Effector memory CD8-positive, alpha-beta T cell (primary cell): ENCODE results near the gene DLGAP4.
A peak's percentile ranks its signal among the peaks of the same experiment; 100 is the strongest.
"Not testable (repeated sequence)": the region's sequence is repeated elsewhere in the genome, so short reads cannot be mapped to it uniquely, and the experiment has no call there.

Source experiments
- ATAC-seq: fragments of 150-1000 bp; cut with Tn5 transposase; replicated peaks from 2 replicates; pipeline ENCODE4 v1.10.0; 2021; ENCODE audit warnings: mild to moderate bottlenecking, moderate library complexity
- DNase-seq, 3 experiments: peaks; one replicate each; pipeline ENCODE4 v3.0.0; 2021
- H3K27ac Mint-ChIP-seq, 2 donors: one replicate each; pipeline ENCODE4 v1.8.0; 2022; ENCODE audit warnings: mild to moderate bottlenecking in 2 of 2, mixed read lengths in 2 of 2, moderate library complexity in 2 of 2
- H3K27me3 Mint-ChIP-seq, 2 donors: one replicate each; pipeline ENCODE4 v1.8.0; 2022; ENCODE audit warnings: mixed read lengths in 2 of 2
- H3K36me3 Mint-ChIP-seq: one replicate; pipeline ENCODE4 v1.8.0; 2022; ENCODE audit warnings: mild to moderate bottlenecking, moderate library complexity, mixed read lengths; ENCODE audit not compliant: insufficient read depth
- H3K4me1 Mint-ChIP-seq, 2 donors: one replicate each; pipeline ENCODE4 v1.8.0; 2022; ENCODE audit warnings: low read depth in 2 of 2, mixed read lengths in 2 of 2
- H3K4me3 Mint-ChIP-seq, 2 donors: one replicate each; pipeline ENCODE4 v1.8.0; 2022; ENCODE audit warnings: mild to moderate bottlenecking in 2 of 2, mixed read lengths in 2 of 2, moderate library complexity in 2 of 2
- H3K9me3 Mint-ChIP-seq, 2 donors: one replicate each; pipeline ENCODE4 v1.8.0; 2022; ENCODE audit warnings: mixed read lengths in 2 of 2

DLGAP4 gene

DNA sequence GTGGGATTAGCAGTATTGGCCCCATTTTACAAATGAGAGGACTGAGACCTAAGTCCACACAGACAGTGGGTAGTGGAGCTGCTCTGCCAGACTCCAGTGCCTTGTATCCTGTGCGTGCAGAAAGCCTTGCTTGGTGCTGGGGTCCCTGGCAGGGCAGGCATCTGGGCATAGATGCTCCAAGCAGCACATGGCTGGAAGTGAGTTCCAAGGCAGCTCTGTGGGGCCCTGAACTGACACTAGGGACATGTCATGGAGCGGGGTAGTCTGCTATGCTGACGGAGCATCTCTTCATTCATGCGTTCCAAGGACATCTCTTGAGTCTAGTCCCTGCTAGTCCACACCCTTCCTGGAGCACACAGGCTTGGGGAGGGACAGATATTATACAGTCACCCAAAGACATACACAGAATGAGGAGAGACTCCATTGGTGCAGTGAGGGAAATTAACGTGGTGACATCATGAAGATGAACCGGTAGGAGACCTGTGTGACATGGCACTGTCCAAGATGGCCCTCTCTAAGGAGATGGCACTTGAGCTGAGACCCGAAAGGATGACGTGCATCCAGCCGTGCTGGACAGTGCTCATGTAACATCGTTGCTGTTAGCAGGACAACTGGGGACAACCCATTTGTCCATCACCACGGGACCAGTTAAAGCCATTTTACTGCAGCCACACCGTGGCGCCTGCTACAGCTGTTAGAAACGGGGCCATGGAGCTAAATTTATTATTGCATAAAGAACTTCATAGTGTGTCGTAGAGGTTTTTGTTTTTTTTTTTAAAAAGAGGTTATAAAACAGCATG, 65.1 kb downstream of the DLGAP4 start:
- no peaks in the 10 kb centered on the region for H3K36me3 Mint-ChIP-seq
- no peak overlapping the region for H3K4me3 Mint-ChIP-seq
- no peak overlapping the region for H3K27ac Mint-ChIP-seq
- H3K27me3 Mint-ChIP-seq, result peaks cover 15 to 55% of the 10 kb centered on the region in 2 donors
- ATAC-seq, result no peak
- no peaks in the 10 kb centered on the region for H3K4me1 Mint-ChIP-seq
- H3K9me3 Mint-ChIP-seq, result no peaks in the 10 kb centered on the region
- no peak for DNase-seq

DNA sequence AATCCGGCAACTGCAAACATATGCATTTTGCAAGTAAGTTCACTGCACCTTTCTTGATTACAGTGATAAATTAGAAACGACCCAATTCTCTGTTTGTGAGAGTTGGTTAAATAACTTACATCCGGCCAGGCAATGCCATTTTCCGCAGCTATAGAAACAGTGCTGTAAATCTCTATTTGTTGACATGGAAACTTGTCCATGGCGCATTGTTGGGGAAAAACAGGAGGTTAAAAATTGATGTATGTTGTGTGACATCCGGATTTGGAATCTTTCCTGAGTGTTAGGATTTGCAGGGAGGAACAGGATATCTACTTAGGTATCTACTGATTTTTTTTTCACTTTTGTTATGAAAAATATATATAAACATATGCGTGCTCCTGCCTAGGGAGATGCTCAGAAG, 66.5 kb downstream of the DLGAP4 start:
- Mint-ChIP-seq H3K9me3 (no peaks in the 10 kb centered on the region), H3K27ac (no peak overlapping the region), H3K36me3 (no peaks in the 10 kb centered on the region), H3K4me3 (no peak overlapping the region), H3K4me1 (no peaks in the 10 kb centered on the region), H3K27me3 (peaks cover 21 to 60% of the 10 kb centered on the region in 2 donors)
- no peak for DNase-seq
- ATAC-seq, result no peak

DNA sequence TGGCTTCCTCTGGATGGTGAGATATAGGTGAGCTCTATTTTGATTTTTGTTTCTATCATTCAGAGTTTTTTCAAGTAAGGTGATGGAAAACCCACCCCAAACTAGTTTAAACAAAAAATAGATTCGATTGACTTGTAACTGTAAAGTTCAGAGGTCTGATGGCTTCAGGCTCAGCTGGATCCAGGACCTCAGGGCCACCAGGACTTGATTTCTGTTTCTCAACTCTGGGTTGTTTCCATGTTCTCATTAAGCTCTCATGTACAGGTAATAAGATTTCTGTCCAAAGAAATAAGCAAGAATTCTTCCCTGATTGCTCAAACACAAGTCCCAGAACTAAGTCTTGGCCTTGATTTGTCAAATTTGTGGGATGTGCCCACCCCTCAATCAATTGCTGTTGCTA, 67.0 kb downstream of the DLGAP4 start:
- peaks cover 21 to 60% of the 10 kb centered on the region in 2 donors for H3K27me3 Mint-ChIP-seq
- no peaks in the 10 kb centered on the region for H3K9me3 Mint-ChIP-seq
- H3K36me3 Mint-ChIP-seq, result no peaks in the 10 kb centered on the region
- no peaks in the 10 kb centered on the region for H3K4me1 Mint-ChIP-seq
- DNase-seq (no peak), ATAC-seq (no peak)
- H3K4me3 Mint-ChIP-seq, result no peak overlapping the region
- peak overlapping the region in 1 of 2 donors; percentile 17 for H3K27ac Mint-ChIP-seq

DNA sequence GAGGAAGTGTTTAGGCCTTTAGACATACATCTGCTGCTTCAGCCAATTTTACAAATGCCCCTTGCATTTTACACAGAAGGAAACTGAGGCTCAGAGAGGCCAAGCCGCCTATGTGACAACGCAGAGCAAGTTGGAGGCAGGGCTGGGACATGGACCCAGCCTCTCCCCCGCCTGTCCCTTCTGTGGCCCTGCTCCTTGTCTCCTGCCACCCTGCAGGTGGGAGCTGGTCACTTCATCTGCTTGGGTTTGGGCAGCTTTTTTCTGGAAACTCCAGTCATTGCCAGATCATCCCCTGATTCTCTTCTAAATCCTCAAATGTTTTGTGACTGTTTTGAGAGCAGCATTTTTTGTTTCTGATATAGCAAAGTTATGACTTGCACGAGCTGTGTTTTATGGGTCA, 68.9 kb downstream of the DLGAP4 start:
- Mint-ChIP-seq H3K9me3 (no peaks in the 10 kb centered on the region), H3K27ac (no peak overlapping the region), H3K4me1 (no peaks in the 10 kb centered on the region), H3K36me3 (no peaks in the 10 kb centered on the region), H3K27me3 (peaks cover 38 to 78% of the 10 kb centered on the region in 2 donors), H3K4me3 (no peak overlapping the region)
- DNase-seq, result no peak
- ATAC-seq, result no peak

DNA sequence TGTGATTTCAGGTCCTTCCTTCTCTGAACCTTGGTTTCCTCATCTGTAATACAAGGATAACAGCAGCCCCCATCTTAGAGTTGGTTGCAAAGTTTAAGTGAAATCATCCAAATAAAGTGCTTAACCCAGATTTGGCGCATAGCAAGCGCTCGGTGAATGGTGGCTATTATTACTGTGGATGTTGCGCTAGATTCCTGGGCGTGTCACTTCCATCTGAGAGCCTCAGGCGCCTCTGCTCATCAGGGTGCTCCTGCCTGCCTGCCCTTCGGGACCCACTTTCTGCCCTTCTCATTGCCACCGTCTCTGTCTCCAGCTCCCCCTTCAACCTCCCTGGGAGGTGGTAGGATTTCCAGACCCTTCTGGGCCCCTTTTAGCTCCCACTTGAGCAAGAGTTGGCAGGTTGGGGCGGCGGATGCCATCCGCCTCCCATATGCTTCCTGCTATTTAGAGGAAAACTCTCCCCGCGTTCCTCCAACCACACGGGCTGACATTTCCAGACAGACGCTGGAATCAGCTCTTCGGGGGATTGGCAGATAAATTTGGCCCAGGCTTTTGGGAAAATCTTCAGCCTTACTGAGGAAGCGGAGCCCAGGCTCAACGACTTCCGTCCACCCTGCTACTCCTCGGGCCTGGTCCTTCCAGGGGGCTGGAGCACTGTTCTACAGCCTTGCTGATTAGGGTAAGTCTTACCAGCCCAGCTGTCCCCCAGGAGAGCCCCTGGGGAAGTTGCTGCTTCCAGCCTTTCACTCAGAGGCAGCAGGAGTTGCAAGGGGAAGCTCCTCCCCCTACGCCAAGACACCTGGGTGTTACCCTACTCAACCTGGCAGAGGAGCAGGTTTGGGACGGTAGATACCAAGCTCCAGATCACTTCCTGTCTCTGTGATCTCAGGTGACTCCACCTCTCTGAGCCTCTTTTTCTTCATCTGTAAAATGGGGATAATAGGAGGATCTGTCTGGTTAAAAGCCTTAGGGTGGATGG, 71.5 kb downstream of the DLGAP4 start:
- peaks cover 46 to 88% of the 10 kb centered on the region in 2 donors for H3K27me3 Mint-ChIP-seq
- no peaks in the 10 kb centered on the region for H3K36me3 Mint-ChIP-seq
- no peak overlapping the region for H3K4me3 Mint-ChIP-seq
- ATAC-seq (no peak), DNase-seq (no peak)
- no peaks in the 10 kb centered on the region for H3K4me1 Mint-ChIP-seq
- H3K27ac Mint-ChIP-seq, result no peak overlapping the region
- no peaks in the 10 kb centered on the region for H3K9me3 Mint-ChIP-seq

DNA sequence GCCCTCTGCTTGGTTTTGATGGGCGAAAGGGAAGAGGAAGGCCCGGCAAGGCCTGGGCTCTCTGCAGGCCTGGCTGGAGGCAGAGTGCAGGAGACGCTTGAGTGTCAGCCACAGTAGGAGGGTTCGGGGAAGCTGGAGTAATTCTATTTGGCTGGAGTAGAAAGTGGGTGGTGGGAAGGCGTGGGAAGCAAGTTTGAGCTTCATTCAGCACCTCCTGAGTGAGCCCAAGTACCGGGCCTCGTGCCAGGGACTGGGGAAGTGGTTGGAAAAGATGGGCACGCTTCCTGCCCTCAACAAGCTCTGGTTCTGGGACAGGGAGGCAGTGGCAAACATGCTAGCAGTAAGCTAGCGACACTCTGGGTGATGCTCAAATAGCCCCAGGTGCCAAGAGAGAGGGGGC, 72.5 kb downstream of the DLGAP4 start:
- no peaks in the 10 kb centered on the region for H3K36me3 Mint-ChIP-seq
- H3K4me3 Mint-ChIP-seq, result no peak overlapping the region
- H3K27ac Mint-ChIP-seq, result no peak overlapping the region
- peaks cover 46 to 83% of the 10 kb centered on the region in 2 donors for H3K27me3 Mint-ChIP-seq
- DNase-seq (no peak), ATAC-seq (no peak)
- no peaks in the 10 kb centered on the region for H3K9me3 Mint-ChIP-seq
- H3K4me1 Mint-ChIP-seq, result no peaks in the 10 kb centered on the region

DNA sequence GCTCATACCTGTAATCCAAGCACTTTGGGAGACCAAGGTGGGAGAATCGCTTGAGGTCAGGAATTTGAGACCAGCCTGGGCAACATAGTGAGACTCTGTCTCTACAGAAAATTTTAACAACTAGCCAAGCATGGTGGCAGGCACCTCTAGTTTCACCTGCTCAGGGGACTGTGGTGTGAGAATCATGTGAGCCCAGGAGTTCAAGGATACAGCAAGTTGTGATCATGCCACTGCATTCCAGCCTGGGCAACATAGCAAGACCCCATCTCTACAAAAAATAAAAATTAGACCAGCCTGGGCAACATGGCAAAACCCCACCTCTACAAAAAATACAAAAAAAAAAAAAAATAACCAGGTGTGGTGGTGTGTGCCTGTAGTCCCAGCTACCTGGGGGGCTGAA, 73.8 kb downstream of the DLGAP4 start:
- not testable (repeated sequence) for H3K36me3 Mint-ChIP-seq, H3K9me3 Mint-ChIP-seq, H3K4me1 Mint-ChIP-seq, ATAC-seq, H3K4me3 Mint-ChIP-seq, H3K27ac Mint-ChIP-seq, DNase-seq
- H3K27me3 Mint-ChIP-seq, result peaks cover 44 to 80% of the 10 kb centered on the region in 2 donors

DNA sequence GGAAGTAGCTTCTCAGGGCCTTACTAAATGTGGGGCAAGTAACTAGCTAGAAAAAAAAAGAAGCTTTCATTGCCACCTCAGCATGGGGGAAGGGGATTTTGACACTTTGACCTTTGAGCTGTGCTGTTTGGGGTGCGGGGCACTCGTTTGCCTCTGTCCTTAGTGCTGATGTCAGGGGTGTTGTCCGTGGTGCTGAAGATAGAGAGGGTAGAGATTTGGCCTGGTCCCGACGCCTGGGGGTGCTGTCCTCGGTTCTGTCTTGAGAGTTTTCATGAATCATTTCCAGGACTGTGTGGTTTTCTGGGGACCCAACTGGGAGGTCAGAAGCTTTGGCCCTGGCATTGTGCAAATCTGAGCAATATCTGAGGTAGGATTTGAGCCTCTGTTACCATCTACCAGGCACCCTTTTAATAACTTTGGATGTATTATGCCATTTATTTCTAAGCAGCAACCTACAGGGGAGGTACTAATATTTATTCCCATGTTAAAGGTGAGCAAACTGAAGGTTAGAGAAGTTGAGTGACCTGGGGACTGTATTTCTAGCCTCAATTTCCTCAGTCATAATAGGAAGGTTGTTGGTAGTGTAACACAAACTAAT, 78.0 kb downstream of the DLGAP4 start:
- no peak overlapping the region for H3K27ac Mint-ChIP-seq
- ATAC-seq (peak; percentile 44), DNase-seq (peak in 2 of 3 experiments; percentile 12 to 31)

DNA sequence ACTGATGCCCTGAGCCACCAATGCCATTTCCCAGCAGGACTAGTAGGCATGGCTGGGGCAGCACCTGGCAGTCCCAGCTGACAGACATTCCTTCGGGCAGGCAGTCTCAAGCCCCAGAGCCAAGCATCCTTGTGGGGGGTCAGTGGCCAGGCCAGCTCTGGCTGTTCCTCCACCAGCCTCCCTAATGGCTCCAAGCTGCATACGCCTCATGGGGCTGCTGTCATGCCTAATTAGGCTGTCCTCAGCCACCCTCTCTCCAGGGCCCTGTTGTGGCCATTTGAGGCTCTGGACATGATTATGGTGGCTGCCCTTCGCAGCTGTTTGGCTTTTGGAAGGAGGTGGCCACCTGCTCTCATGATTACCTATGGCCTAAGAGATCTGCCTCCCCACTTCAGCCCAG, 79.4 kb downstream of the DLGAP4 start:
- no peak overlapping the region for H3K27ac Mint-ChIP-seq
- no peaks in the 10 kb centered on the region for H3K9me3 Mint-ChIP-seq
- no peak for DNase-seq

More for the DNA sequence above, 78.0 kb downstream of the DLGAP4 start:
- Mint-ChIP-seq H3K27me3 (peaks cover 15 to 63% of the 10 kb centered on the region in 2 donors), H3K4me1 (no peaks in the 10 kb centered on the region), H3K4me3 (no peak overlapping the region), H3K9me3 (no peaks in the 10 kb centered on the region), H3K36me3 (no peaks in the 10 kb centered on the region)

DNA sequence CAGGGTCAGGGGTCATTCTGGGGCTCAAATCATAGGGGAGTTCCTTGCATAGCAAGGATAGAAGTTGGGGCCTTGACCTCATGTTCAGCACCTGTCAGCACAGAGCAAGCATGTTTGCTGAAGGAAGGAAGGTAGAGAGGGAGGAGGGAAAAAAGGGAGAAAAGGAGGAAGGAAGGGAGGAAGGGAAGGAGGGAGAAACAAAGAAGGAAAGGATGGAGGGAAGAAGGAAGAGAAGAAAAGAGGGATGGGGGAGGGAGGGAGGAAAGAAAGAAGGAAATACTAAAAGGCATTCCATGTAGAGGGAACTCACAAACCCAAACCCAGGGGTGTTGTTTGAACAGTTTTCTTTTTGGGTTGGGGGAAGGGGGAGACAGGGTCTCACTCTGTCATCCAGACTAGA, 80.1 kb downstream of the DLGAP4 start:
- Mint-ChIP-seq H3K9me3 (no peaks in the 10 kb centered on the region), H3K4me3 (no peak overlapping the region), H3K4me1 (no peaks in the 10 kb centered on the region), H3K36me3 (no peaks in the 10 kb centered on the region), H3K27me3 (peaks cover 8 to 63% of the 10 kb centered on the region in 2 donors), H3K27ac (no peak overlapping the region)
- ATAC-seq, result no peak
- no peak for DNase-seq

More for the DNA sequence above, 79.4 kb downstream of the DLGAP4 start:
- H3K36me3 Mint-ChIP-seq, result no peaks in the 10 kb centered on the region
- peaks cover 8 to 61% of the 10 kb centered on the region in 2 donors for H3K27me3 Mint-ChIP-seq
- H3K4me1 Mint-ChIP-seq, result no peaks in the 10 kb centered on the region
- no peak overlapping the region for H3K4me3 Mint-ChIP-seq
- ATAC-seq, result no peak

DNA sequence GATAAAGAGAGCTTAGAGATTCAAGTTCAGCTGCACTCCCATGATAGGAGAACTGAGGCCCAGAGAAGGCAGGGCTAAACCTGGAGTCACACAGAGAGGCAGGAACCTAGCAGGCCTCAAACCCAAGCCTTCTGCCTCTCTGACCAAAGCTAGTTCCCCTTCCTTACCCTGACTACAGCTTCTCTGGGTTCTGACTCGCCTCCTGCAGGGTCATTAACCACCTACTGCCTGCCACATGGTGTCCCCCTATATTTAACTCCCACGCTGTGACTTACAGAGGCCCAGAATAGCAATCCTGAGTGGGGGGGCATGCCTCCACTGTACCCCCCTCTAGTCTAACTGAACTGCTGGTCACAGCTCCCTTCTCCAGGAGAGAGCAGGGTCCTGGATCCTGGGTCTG, 84.1 kb downstream of the DLGAP4 start:
- no peak for ATAC-seq
- Mint-ChIP-seq H3K36me3 (no peaks in the 10 kb centered on the region), H3K27ac (no peak overlapping the region), H3K4me3 (no peak overlapping the region), H3K4me1 (no peaks in the 10 kb centered on the region), H3K9me3 (no peaks in the 10 kb centered on the region), H3K27me3 (peaks cover 16 to 77% of the 10 kb centered on the region in 2 donors)
- no peak for DNase-seq

DNA sequence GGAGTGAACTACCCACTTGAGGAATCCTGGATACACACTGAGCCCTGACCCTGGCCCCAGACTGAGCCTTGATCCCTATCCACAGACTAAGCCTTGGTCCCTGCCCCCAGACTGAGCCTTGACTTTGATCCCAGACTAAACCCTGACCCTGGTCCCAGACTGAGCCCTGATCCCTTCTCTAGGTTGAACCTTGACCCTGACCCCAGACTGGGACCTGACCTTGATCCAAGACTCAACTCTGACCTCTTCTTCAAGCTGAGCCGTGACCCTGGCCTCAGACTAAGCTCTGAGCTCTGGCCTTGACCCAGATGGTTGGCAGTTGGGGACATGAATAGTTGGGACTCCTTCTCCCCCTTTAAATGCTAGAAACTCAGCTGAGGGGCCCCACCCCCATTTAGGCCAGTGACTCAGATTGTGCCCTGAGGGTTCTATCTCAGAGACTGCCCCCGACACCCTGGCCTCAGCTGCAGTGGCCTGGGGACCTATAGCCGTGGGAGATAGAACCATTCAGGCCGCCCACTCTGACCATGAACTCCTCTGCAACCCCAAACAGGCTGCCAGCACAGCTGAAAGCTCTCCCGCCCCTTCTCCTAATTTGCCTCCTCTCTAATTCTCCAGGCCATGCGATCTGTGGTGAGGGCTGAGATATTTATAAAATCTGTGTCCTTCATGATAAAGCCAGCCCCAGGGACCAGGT, 84.7 kb downstream of the DLGAP4 start:
- Mint-ChIP-seq H3K36me3 (no peaks in the 10 kb centered on the region), H3K4me1 (no peaks in the 10 kb centered on the region), H3K4me3 (no peak overlapping the region), H3K9me3 (no peaks in the 10 kb centered on the region), H3K27ac (no peak overlapping the region), H3K27me3 (peaks cover 16 to 73% of the 10 kb centered on the region in 2 donors)
- DNase-seq, result no peak
- ATAC-seq, result no peak

DNA sequence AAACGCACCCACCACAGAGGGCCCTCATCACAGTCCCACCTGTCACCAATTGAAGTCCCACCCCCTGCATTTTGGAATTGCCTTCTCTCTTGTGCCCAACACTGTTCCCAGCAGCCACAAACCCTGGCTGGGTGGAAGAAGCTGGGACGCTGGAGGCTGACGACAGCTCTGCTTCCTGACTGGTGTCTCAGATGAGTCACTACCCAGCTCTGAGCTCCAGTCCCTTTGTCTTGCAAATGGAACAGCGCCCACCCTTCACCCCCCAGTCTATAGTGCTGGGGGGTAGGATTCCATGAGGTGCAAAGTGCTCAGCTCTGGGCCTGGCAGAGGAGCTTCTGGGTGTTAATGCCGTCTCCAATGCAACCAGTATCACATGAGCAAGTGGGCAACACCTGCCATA, 85.3 kb downstream of the DLGAP4 start:
- H3K9me3 Mint-ChIP-seq, result no peaks in the 10 kb centered on the region
- no peak for DNase-seq
- H3K36me3 Mint-ChIP-seq, result no peaks in the 10 kb centered on the region
- H3K4me1 Mint-ChIP-seq, result peaks cover 0 to 3% of the 10 kb centered on the region in 2 donors
- no peak overlapping the region for H3K4me3 Mint-ChIP-seq
- H3K27me3 Mint-ChIP-seq, result peaks cover 16 to 67% of the 10 kb centered on the region in 2 donors
- H3K27ac Mint-ChIP-seq, result no peak overlapping the region
- no peak for ATAC-seq
